ENCODE measurements around the gene SRGAP1. TPM values are rescaled to one million over a fixed set of nuclear protein-coding genes. Genes with fewer than 3 reads are reported as not detected.
A peak's percentile ranks its signal among the peaks of the same experiment; 100 is the strongest.
"Not testable (repeated sequence)": the region's sequence is repeated elsewhere in the genome, so short reads cannot be mapped to it uniquely, and the experiment has no call there.

The SRGAP1 gene
- total and polyA plus RNA-seq, 8 donors = 9.6 to 15.6 (median 11.7) TPM

- peaks cover 0 to 5% of the 10 kb centered on the region in 2 donors for H3K4me1 ChIP-seq
- intact Hi-C loops (cut with DNase I) = no loop called here
- H3K9me3 ChIP-seq = no peaks in the 10 kb centered on the region
- no peaks in the 10 kb centered on the region for H3K27me3 ChIP-seq
- H3K36me3 ChIP-seq = no peaks in the 10 kb centered on the region
- ATAC-seq (no peak), DNase-seq (no peak)
- H3K27ac ChIP-seq = no peak overlapping the region
- H3K4me3 ChIP-seq = no peak overlapping the region
- no peak for TF ChIP-seq CTCF (IDR thresholded peaks at IDR 0.05)
Measured at GRCh38 chr12:63876980-63877379, 32.5 kb downstream of the SRGAP1 start.

- Histone ChIP-seq H3K9me3 (no peaks in the 10 kb centered on the region), H3K4me3 (no peak overlapping the region), H3K27me3 (no peaks in the 10 kb centered on the region), H3K36me3 (no peaks in the 10 kb centered on the region), H3K4me1 (peaks cover 0 to 5% of the 10 kb centered on the region in 2 donors), H3K27ac (no peak overlapping the region)
- DNase-seq (no peak), ATAC-seq (no peak)
- no peak for TF ChIP-seq CTCF (IDR thresholded peaks at IDR 0.05)
- intact Hi-C loops (cut with DNase I) = no loop called here
Measured at GRCh38 chr12:63877693-63878092, 33.2 kb downstream of the SRGAP1 start.

DNA sequence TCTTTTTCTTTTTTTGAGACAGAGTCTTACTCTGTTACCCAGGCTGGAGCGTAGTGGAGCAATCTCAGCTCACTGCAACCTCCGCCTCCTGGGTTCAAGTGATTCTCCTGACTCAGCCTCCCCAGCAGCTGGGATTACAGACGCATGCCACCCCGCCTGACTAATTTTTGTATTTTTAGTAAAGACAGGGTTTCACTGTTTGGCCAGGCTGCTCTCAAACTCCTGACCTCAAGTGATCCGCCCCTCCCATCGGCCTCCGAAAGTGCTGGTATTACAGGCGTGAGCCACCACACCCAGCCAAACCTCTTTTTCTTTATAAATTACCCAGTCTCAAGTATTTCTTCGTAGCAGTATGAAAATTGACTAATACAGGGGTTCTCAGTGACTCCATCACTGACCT, 35.7 kb downstream of the SRGAP1 start:
- H3K4me1 ChIP-seq; H3K27ac ChIP-seq; H3K27me3 ChIP-seq; H3K4me3 ChIP-seq; H3K36me3 ChIP-seq; DNase-seq; intact Hi-C loops (cut with DNase I); ATAC-seq; H3K9me3 ChIP-seq: not testable (repeated sequence)

DNA sequence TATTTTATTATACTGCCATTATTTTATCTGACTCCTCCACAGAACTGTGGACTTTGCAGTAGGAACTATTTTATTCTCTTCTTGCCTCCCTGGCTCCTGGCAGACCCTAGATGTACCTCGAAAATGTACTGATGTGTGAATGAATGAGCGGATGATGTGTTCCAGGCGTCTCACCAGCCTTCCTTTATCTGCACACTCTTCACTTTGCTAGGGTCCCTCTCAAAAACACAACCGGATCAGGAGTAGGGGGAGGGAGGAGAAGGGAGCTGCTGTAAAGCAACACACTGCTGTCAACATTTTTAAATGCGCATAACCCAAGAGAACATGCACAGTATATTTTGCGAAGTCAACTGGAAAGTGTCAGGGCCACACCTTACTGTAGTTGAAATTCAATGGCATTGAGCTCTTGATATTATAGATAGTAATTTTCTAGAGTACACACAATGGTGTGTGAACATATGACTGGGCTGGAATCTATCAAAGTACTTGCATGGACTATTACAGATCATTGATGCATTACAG, 36.3 kb downstream of the SRGAP1 start:
- Histone ChIP-seq H3K4me3 (no peak overlapping the region), H3K27ac (no peak overlapping the region), H3K27me3 (no peaks in the 10 kb centered on the region), H3K4me1 (peaks cover 0 to 5% of the 10 kb centered on the region in 2 donors), H3K36me3 (no peaks in the 10 kb centered on the region), H3K9me3 (no peaks in the 10 kb centered on the region)
- no peak for TF ChIP-seq CTCF (IDR thresholded peaks at IDR 0.05)
- no peak for DNase-seq
- no peak for ATAC-seq
- intact Hi-C loops (cut with DNase I) = no loop called here

- Histone ChIP-seq H3K27me3 (no peaks in the 10 kb centered on the region), H3K36me3 (no peaks in the 10 kb centered on the region), H3K4me1 (no peaks in the 10 kb centered on the region), H3K4me3 (no peak overlapping the region), H3K27ac (no peak overlapping the region), H3K9me3 (no peaks in the 10 kb centered on the region)
- ATAC-seq (no peak), DNase-seq (peak in 1 of 4 donors; percentile 21)
- TF ChIP-seq CTCF (IDR thresholded peaks at IDR 0.05) = no peak
- intact Hi-C loops (cut with DNase I) = no loop called here
Measured at GRCh38 chr12:63882844-63883243, 38.3 kb downstream of the SRGAP1 start.

DNA sequence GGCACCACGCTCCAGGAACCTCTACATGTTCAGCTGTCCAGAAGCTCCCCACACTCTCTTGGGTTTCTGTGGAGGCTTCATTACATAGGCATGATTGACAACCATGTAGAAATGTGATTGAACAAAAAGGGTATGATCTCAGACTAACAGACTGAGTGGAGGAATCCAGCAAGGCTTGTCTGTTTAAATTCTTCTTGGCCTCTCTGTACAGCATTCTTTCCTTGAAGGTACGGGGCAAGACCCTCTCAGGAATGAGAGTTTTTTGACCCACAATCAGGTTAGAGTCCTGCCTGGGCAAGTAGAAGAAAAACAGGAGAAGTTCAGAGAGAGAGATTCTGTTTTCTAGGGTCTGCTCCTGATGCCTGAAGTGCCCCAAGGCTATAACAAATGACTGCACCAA, 40.9 kb downstream of the SRGAP1 start:
- ATAC-seq (no peak), DNase-seq (no peak)
- H3K36me3 ChIP-seq = no peaks in the 10 kb centered on the region
- H3K9me3 ChIP-seq = no peaks in the 10 kb centered on the region
- no peak for TF ChIP-seq CTCF (IDR thresholded peaks at IDR 0.05)
- H3K4me1 ChIP-seq = no peaks in the 10 kb centered on the region
- H3K27ac ChIP-seq = no peak overlapping the region
- no peaks in the 10 kb centered on the region for H3K27me3 ChIP-seq
- intact Hi-C loops (cut with DNase I) = no loop called here
- no peak overlapping the region for H3K4me3 ChIP-seq
